Astrocyte (in vitro differentiated cells and primary cell): ENCODE results near the gene RTTN. TPM values are rescaled to one million over a fixed set of nuclear protein-coding genes. Genes with fewer than 3 reads are reported as not detected.

Source experiments
- DNase-seq: peaks from one replicate; pipeline ENCODE4 v3.0.0-alpha.2; 2010; ENCODE audit warnings: low read depth
- FAIRE-seq: peaks from 2 replicates; lab custom pipeline; 2011; peaks lifted over from hg19 to GRCh38; lab: Jason Lieb, UNC
- H2AFZ ChIP-seq: 2 replicates; pipeline ENCODE4 v1.6.0; 2012; ENCODE audit warnings: low read depth, low read length, inconsistent platforms
- H3K27ac ChIP-seq: 2 replicates; pipeline ENCODE4 v1.5.1; 2011; ENCODE audit warnings: low read depth, low read length, inconsistent platforms
- H3K27me3 ChIP-seq: 2 replicates; pipeline ENCODE4 v1.6.0; 2011; ENCODE audit warnings: low read length, inconsistent platforms; ENCODE audit not compliant: insufficient read depth
- H3K36me3 ChIP-seq: 2 replicates; pipeline ENCODE4 v1.5.1; 2011; ENCODE audit warnings: low read length, inconsistent platforms; ENCODE audit not compliant: insufficient read depth
- H3K4me1 ChIP-seq: 2 replicates; pipeline ENCODE4 v1.5.1; 2011; ENCODE audit warnings: low read length, inconsistent platforms; ENCODE audit not compliant: insufficient read depth
- H3K4me2 ChIP-seq: 2 replicates; pipeline ENCODE4 v1.6.0; 2012; ENCODE audit warnings: low read length, inconsistent platforms
- H3K4me3 ChIP-seq: 2 replicates; pipeline ENCODE4 v1.5.1; 2011; ENCODE audit warnings: low read depth, mild to moderate bottlenecking, low read length, inconsistent platforms; ENCODE audit not compliant: insufficient read depth
- H3K79me2 ChIP-seq: 2 replicates; pipeline ENCODE4 v1.6.0; 2012; ENCODE audit warnings: mild to moderate bottlenecking, low read length, inconsistent platforms; ENCODE audit not compliant: insufficient read depth
- H3K9ac ChIP-seq: 2 replicates; pipeline ENCODE4 v1.6.0; 2012; ENCODE audit warnings: mild to moderate bottlenecking, low read length, inconsistent platforms
- H3K9me3 ChIP-seq: 2 replicates; pipeline ENCODE4 v1.5.1; 2012; ENCODE audit warnings: low read depth, mild to moderate bottlenecking, low read length, inconsistent platforms; ENCODE audit not compliant: insufficient read depth
- H4K20me1 ChIP-seq: 2 replicates; pipeline ENCODE4 v1.6.0; 2012; ENCODE audit warnings: low read length, inconsistent platforms; ENCODE audit not compliant: insufficient read depth
- H3K27ac Mint-ChIP-seq: one replicate; pipeline ENCODE4 v1.8.0; 2021; ENCODE audit warnings: mild to moderate bottlenecking, mixed read lengths; ENCODE audit not compliant: unreplicated experiment
- H3K27me3 Mint-ChIP-seq: one replicate; pipeline ENCODE4 v1.8.0; 2021; ENCODE audit warnings: low read depth, mixed read lengths; ENCODE audit not compliant: unreplicated experiment
- H3K36me3 Mint-ChIP-seq: one replicate; pipeline ENCODE4 v1.8.0; 2021; ENCODE audit warnings: low read depth, mixed read lengths; ENCODE audit not compliant: unreplicated experiment
- H3K4me1 Mint-ChIP-seq: one replicate; pipeline ENCODE4 v1.8.0; 2021; ENCODE audit warnings: low read depth, mixed read lengths; ENCODE audit not compliant: unreplicated experiment
- H3K4me3 Mint-ChIP-seq: one replicate; pipeline ENCODE4 v1.8.0; 2021; ENCODE audit warnings: mild to moderate bottlenecking, moderate library complexity, mixed read lengths; ENCODE audit not compliant: unreplicated experiment
- H3K9me3 Mint-ChIP-seq: one replicate; pipeline ENCODE4 v1.8.0; 2021; ENCODE audit warnings: mild to moderate bottlenecking, mixed read lengths; ENCODE audit not compliant: unreplicated experiment
- EZH2 ChIP-seq: IDR thresholded peaks from 2 replicates; pipeline ENCODE4 v1.6.1; 2012; ENCODE audit warnings: mild to moderate bottlenecking, low read length, inconsistent platforms; ENCODE audit not compliant: insufficient read depth
- total RNA-seq: library from RNA; stranded (reverse); gene quantifications from 2 replicates; pipeline ENCODE4 v1.2.1, GENCODE V29; 2021
- TF ChIP-seq, protein P1 (sequence below): IDR thresholded peaks from 2 replicates; pipeline ENCODE4 v1.5.1; 2011; ENCODE audit warnings: low read depth, mild to moderate bottlenecking, inconsistent platforms, low read length, moderate library complexity; ENCODE audit not compliant: insufficient read depth

The RTTN gene
- total RNA-seq, 1 donor from 2014 or later = 6.3 TPM

DNA sequence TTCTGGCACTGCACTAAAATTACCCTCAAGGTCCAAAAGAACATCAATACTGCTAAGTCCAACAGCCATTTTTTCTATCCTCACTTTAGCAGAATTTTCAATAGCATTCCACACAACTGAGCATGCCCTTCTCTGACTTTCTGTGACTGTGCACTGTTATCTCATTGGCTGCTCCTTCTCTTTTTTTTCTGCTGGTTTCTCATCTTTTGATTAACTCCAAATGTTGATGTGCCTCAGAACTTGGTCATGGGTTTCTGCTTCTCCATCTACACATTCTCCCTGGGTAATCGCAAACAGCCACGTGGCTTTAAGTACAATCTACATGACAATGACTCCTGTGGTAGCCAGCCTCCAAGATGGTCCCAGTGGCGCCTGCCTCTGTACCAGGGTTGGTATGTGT lies 182.9 kb downstream of the RTTN start:
- Histone ChIP-seq H4K20me1 (no peaks in the 10 kb centered on the region), H3K27me3 (no peaks in the 10 kb centered on the region), H3K9ac (no peak overlapping the region), H3K79me2 (no peaks in the 10 kb centered on the region), H2AFZ (no peak overlapping the region), H3K9me3 (no peaks in the 10 kb centered on the region), H3K36me3 (no peaks in the 10 kb centered on the region), H3K4me3 (no peak overlapping the region), H3K4me1 (no peaks in the 10 kb centered on the region), H3K27ac (no peak overlapping the region), H3K4me2 (no peak overlapping the region)
- no peaks in the 10 kb centered on the region for H3K36me3 Mint-ChIP-seq
- H3K4me3 Mint-ChIP-seq = no peak overlapping the region
- no peaks in the 10 kb centered on the region for H3K9me3 Mint-ChIP-seq
- H3K4me1 Mint-ChIP-seq = no peaks in the 10 kb centered on the region
- H3K27me3 Mint-ChIP-seq = no peaks in the 10 kb centered on the region
- TF ChIP-seq, protein P1, sequence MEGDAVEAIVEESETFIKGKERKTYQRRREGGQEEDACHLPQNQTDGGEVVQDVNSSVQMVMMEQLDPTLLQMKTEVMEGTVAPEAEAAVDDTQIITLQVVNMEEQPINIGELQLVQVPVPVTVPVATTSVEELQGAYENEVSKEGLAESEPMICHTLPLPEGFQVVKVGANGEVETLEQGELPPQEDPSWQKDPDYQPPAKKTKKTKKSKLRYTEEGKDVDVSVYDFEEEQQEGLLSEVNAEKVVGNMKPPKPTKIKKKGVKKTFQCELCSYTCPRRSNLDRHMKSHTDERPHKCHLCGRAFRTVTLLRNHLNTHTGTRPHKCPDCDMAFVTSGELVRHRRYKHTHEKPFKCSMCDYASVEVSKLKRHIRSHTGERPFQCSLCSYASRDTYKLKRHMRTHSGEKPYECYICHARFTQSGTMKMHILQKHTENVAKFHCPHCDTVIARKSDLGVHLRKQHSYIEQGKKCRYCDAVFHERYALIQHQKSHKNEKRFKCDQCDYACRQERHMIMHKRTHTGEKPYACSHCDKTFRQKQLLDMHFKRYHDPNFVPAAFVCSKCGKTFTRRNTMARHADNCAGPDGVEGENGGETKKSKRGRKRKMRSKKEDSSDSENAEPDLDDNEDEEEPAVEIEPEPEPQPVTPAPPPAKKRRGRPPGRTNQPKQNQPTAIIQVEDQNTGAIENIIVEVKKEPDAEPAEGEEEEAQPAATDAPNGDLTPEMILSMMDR = no peak
- no peak for TF ChIP-seq EZH2
- H3K27ac Mint-ChIP-seq = no peak overlapping the region
- DNase-seq (no peak), FAIRE-seq (no peak)

DNA sequence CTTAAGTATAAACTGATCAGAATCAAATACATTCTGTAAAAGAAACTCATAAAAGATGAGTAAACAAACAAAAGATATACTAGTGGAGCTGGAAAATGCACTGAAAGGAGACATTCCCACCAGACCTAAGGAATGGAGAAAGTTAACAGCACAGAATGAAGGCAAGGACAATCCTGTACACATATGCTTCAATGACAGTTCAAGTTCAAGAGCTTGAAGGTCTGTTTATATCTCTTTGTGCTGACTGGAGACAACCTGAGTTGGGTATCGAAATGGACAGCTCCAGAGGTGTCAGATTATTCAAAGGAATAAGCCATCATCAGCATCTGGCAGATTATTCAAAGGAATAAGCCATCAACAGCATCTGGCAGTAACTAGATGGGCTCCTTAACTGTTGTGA lies 184.0 kb downstream of the RTTN start:
- H3K27me3 Mint-ChIP-seq = no peaks in the 10 kb centered on the region
- no peaks in the 10 kb centered on the region for H4K20me1 ChIP-seq
- H3K4me1 ChIP-seq = no peaks in the 10 kb centered on the region
- H3K4me2 ChIP-seq = no peak overlapping the region
- H3K36me3 Mint-ChIP-seq = no peaks in the 10 kb centered on the region
- no peaks in the 10 kb centered on the region for H3K36me3 ChIP-seq
- no peak overlapping the region for H3K4me3 Mint-ChIP-seq
- H3K9me3 ChIP-seq = no peaks in the 10 kb centered on the region
- H3K9me3 Mint-ChIP-seq = no peaks in the 10 kb centered on the region
- no peak overlapping the region for H3K27ac Mint-ChIP-seq
- no peak overlapping the region for H2AFZ ChIP-seq
- H3K79me2 ChIP-seq = no peaks in the 10 kb centered on the region
- no peaks in the 10 kb centered on the region for H3K27me3 ChIP-seq
- H3K4me1 Mint-ChIP-seq = no peaks in the 10 kb centered on the region
- no peak overlapping the region for H3K27ac ChIP-seq
- TF ChIP-seq, protein P1 = no peak
- TF ChIP-seq EZH2 = no peak
- no peak overlapping the region for H3K9ac ChIP-seq
- DNase-seq = no peak
- no peak overlapping the region for H3K4me3 ChIP-seq
- no peak for FAIRE-seq

DNA sequence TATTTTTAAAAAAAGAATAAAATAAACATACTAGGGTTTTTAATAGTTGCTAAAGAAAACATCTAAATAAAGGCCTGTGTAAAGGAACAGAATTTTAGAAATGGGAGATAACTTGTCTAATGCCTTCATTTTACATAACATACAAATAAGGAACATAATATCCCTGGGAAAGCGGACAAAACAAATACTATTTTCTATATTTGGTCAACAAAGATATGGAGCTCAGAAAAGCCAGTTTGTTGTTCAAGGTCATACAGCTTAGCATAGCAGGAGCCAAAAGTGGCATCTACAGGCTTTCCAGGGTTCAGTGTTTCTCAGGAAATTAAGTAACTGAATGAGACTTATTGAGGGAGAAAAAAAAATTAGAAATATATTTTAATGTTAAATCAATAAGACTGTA lies 184.4 kb downstream of the RTTN start:
- no peaks in the 10 kb centered on the region for H3K27me3 Mint-ChIP-seq
- H3K27ac Mint-ChIP-seq = no peak overlapping the region
- DNase-seq (no peak), FAIRE-seq (no peak)
- H3K27me3 ChIP-seq = no peaks in the 10 kb centered on the region
- H3K36me3 Mint-ChIP-seq = no peaks in the 10 kb centered on the region
- H3K4me1 ChIP-seq = no peaks in the 10 kb centered on the region
- H3K4me3 Mint-ChIP-seq = no peak overlapping the region
- no peak for TF ChIP-seq EZH2
- TF ChIP-seq, protein P1 = no peak
- H3K4me2 ChIP-seq = no peak overlapping the region
- no peaks in the 10 kb centered on the region for H4K20me1 ChIP-seq
- no peak overlapping the region for H3K27ac ChIP-seq
- no peak overlapping the region for H3K4me3 ChIP-seq
- H3K36me3 ChIP-seq = no peaks in the 10 kb centered on the region
- no peak overlapping the region for H3K9ac ChIP-seq
- no peaks in the 10 kb centered on the region for H3K9me3 ChIP-seq
- no peaks in the 10 kb centered on the region for H3K4me1 Mint-ChIP-seq
- H2AFZ ChIP-seq = no peak overlapping the region
- no peaks in the 10 kb centered on the region for H3K9me3 Mint-ChIP-seq
- H3K79me2 ChIP-seq = no peaks in the 10 kb centered on the region
